NCI-H2171 treated with DMSO at 0.1 percent for 48 hours (cell line): ENCODE data around the gene FAM217A.
"Not testable (repeated sequence)": the region's sequence is repeated elsewhere in the genome, so short reads cannot be mapped to it uniquely, and the experiment has no call there.

ENCODE experiments used
- DNase-seq: peaks from one replicate; lab custom pipeline; 2025; lab: John Stamatoyannopoulos, UW

FAM217A gene, protein sequence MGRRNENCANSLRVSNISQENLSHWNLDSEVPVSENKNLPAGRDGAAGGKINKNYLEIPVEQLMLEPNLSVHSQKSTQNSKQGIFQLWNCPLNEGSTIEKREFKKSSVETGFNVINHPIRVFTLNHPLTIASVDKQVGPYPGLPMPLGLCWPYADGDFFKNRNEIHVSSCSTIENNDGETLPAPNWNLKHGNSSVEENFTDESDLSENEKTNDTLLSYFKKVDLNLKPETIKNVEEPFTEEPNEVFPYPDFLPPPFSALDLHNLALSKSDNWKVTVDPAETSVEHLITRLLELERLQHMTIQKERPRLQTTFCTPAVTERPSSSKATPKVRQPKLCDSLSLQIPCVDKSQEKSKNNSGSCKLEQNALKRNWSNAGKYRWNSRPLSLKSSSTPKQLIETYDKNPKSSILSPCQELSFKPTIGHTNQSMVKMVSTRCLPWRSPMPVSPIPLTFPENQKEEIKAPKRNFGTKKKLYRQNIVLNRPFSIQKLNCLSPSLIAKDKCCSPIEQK

DNA sequence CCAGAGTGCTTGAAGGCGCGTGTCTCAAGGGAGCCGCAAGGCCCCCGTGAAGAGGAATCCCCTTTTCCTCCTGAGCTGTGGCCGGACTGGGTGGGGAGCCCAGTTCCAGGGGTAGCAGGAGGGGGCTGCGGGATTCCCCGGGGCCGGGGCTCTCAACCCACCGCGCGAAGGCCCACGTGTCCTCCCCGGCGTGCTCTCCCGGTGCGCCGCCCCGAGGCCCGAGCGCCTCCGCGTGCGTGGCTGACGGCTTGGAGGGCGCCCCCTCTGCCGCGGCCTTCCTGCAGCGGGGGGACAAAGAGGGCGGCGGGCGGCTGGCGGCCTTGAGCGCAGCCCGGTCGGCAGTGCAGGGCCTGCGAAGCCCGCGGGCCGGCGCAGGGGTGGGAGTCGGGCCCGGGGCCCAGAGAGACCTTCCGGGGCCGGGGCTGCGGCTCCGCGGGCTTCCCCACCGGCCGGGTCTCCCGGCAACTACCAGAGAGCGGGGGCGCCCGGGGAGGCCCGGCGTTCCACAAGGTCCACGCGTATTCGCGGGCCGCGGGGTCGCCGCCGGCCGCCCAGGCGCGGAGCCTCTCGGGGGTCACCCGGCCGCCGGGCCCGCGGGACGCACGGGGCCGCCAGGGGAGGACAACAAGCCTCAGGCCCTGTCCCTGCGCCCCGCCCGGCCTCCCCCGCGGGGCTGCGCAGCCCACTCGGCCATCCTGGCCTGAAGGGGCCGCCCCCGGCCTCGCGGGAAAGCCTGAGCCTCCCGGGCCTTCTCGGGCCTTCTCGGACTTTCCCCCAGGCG, at the start of gene FAM217A:
Gene FAM217A, minus strand, starts transcription at position 447 of the 781 bp plus-strand sequence. CDS start 1,723 bp downstream, outside the sequence.
- DNase-seq: no peak

DNA sequence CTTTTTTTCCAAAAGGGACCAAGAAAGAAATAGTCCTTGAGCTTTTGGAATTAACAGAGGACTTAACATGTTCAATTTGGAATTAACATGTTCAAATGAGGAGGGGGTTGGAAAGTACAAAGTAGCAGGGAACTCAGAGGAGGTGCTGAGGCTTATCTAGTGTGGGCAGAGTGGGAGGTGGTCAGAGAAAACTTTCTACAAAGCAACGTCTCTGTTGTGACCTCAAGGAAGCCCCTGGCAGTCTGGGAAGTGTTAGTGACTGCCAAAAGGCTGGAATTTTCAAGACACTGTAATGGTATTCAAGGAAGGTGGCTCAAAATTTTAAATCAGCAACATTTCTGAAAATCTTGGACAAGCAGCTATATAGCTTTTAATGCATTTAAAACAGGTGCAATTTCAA, 49.1 kb upstream of the FAM217A start:
- DNase-seq: no peak

DNA sequence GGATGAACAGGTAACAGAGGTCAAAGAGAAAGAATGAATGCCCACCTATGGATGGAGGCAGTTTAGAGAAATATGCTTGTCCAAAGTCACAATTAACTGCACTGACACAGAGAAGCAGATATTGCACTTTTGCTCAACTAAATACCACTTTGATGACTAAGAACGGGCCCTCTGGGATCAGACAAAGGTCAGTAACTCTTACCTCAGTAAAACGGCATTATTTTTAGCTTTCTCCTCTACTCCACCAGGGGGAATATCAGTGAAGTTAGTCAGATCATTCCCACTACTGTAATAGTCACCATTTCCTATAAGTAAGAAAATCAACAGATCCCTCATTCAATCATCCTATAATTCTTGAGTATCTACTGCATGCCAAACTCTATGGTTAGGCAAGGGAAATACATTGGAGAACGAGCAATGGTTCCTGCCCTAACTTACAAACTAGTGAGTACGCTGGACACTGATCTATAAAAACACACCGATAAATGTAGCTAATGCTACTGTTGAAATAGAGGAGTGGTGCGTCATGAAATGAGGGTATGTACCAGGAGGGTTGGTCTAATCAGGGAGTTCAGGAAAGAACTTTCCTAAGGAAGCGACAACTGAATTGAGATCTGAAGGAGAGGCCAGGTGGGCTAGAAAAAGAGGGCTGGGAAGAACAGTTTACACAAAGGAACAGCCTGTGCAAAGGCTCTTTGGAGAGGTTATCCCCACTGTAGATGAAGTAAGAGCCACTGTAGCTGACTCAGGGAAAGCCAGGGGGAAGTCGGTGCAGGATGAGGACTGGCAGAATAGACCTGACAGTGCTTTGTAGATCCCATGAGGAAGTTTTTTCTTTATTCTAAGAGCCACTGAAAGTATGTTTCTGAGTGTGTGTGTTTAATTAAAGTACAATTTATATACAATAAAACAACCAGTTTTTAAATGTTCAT, 47.3 kb upstream of the FAM217A start:
- DNase-seq: no peak

DNA sequence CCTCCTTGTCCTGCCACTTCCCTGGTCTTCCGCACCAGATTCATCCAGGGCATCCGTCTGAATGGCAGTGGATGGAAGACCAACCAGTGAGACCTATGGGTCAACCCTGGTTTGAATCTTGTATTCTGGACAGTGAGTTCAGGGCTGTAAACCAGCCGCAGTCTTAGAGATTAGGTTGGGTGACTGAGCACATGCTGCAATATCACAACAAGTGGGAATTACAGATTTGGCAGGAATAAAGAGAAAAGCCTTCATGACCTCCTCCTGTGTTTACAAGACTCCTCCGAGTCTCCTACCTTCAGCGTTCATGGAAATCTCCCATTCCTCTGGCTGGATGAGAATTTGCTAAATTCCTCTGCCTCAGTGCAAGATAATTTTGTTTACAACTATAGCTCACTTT, 46.6 kb upstream of the FAM217A start:
- no peak for DNase-seq

DNA sequence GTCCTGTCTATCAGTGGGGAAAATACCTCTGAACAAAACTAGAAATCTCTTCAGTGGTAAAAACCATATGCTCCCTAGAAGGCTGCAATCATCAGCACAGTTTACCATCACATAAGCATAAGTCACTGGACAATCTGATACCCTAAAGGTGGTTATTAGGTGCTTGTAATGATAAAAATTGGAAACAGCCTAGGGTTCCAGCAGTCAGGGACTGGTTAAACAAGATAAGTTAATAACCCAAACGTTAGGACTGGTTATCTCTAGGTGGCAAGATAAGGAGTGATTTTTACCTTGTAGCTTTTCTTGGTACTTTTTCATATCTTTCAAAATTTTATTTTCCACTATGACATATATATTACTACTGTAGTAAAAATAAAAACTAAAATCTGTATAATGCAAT, 45.4 kb upstream of the FAM217A start:
- DNase-seq: no peak

DNA sequence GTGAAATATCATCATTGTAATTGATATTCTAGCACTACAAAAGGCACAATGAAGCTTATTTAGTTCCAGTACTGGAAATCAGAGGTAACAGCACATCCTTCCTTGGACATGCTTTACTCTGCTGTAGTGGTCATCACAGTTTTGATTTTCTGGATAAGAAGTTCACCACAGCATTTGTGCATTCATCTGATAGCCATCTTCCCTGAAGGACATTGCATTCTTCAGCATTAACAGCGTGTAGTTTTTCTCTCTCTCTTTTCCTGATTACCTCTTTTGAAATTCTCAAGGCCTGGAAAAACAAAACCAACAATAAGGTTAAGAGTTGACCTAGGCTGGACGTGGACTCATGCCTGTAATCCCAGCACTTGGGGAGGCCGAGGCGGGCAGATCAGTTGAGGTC, 36.8 kb upstream of the FAM217A start:
- DNase-seq: no peak

DNA sequence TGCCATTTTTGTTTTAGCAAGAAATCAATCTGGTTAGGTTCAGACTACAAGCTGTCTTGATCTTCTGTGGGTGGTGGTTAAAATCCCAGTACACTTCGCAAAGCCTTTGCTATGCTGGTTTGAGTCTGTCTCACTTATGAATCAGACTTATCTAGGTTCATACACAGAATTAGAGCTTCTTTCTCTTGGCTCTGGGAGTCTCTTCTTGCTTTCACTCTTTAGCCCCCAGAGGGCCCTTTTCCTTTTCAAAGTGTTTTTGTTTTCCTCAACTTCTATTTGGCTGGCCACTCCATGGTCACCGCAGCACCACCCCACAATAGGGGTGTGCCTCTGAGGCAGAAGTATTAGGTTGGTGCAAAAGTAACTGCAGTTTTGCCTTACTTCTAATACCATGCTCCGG, 35.2 kb upstream of the FAM217A start:
- no peak for DNase-seq

DNA sequence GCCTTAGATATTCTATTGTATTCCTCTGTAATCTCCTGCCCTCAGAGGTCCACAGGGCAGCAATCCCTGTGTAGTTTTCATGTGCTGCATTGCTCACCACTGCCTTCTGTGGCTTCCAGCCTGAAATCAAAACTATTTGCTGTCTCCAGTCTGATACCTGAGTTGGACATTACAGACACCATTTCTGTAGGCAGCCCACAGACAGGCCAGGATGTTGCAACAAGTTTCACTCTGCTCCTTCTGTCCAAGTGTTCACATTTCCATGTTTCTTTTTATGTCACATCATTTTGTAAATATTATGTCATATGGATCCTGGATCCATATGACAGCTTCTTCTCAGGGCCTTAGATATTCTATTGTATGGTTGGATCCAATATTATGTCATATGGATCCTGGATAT, 34.7 kb upstream of the FAM217A start:
- no peak for DNase-seq

DNA sequence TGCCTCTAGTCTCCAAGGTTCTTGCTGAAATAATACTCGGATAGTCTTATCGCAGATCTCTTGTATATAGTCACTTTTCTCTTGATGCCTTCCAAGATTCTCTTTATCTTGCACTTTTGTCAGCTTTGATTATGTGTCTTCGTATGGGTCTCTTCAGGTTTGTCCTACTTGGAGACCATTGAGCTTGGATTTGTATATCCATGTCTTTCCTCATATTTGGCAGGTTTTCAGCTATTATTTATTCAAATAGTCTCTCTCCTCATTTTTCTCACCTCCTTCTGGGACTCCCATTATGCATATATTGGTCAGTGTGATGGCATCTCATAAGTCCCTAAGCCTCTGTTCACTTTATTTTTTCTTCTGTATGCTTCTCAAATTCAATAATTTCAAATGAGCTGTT, 33.4 kb upstream of the FAM217A start:
- DNase-seq: no peak

DNA sequence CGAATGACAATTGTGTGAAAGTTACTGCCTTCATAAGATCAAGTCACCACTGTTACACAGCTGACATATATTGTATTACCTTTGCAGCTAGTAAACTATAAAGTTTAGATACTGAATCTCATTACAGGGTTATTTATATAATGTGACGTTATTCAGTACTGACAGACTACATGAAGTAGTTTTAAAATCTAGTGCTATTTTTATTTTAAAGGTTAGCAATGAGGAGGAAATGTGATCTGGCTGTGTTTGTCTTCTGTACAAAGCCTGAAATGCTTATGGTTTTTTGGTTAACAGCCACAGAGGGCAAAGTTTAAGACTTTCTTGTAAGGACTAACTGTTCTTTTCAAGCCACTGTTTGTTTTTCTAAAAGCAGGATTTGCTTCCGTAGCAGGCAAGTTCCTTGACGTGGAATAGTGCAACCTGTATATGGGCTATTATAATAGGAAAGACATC, 30.5 kb upstream of the FAM217A start:
- DNase-seq: not testable (repeated sequence)

DNA sequence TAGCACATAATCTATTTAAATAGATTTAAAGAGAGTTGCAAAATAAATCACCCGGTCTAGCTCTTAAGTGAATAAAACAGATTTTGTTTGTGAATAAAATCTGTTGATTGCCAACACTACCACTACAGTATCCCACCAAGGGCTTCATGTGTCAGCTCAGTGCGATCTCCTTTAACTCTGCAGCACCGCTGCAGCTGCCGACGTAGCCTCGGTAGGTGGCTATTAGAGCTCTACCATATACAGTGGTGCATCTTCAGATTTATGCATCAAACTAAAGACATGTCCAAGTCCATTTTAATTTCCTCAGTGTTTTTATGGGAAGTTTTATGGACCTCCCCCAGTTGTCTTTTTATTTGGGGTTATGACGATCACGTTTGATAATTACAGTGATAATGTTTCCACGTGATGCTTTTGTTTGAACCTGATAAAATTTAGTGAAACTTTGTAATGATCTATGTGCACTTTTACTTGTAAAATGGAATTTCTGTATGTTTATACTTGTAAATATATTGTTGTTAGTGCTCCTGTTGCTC, 29.7 kb upstream of the FAM217A start:
- DNase-seq: no peak

DNA sequence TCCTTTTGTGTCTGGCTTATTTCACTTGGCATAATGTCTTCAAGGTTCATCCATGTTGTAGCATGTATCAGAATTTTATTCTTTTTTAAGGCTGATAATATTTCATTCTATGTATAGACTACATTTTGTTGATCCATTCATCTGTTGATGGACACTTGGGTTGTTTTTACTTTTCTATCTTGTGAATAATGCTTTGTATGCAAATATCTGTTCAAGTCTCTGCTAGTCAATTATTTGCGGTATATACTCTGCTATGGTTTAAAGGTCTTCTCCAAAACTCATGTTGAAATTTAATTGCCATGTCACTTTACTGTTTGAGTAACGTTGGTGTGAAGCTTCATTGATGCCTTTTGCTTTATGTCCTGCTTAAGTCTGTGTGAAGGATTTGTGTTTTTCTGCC, 28.9 kb upstream of the FAM217A start:
- DNase-seq: no peak

DNA sequence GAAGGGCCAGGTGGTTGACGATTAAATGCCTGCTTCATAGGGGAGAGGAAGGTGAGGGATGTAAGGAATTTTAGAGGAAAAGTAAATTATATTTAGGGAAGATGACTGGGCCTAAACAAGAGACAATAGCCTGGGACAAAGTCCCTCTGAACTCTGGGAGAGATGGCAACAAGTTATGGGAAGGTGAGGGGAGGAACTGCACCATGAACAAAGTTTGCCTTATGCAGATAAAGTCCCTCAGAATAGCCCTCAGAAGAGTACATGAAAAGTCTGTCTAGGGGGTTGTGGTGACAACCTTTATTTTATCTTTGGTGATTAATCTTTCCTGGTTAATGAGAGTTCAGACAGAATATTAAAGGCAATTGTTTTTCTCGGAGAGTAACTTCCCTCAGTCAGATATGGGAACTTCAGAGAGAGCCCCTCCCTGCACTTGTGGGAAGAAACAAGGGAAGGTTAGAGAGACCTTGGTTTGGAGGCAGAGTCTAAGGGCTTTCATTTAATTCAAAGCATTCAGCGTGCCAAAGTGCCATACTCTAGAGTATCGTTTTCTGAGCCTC, 27.1 kb upstream of the FAM217A start:
- DNase-seq: no peak

DNA sequence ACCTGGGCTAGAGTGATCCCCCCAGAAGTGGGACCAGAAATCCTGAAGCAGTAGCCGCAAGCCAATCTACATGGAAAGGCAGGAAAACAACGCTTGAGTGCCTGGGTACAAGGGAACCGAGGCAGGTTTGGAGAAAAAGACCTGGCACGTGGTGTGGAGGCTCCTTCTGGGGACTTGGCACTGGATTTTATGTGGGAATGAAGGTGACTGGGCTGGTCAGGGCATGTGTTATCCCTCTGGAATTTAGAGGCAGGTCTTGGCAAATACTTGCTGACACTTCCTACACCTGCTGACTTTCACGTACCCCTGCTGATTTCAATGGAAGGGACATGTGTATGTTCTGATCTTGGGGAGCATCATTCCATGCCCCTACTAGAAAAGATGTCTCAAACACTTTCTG, 25.0 kb upstream of the FAM217A start:
- peak; percentile 51 for DNase-seq

DNA sequence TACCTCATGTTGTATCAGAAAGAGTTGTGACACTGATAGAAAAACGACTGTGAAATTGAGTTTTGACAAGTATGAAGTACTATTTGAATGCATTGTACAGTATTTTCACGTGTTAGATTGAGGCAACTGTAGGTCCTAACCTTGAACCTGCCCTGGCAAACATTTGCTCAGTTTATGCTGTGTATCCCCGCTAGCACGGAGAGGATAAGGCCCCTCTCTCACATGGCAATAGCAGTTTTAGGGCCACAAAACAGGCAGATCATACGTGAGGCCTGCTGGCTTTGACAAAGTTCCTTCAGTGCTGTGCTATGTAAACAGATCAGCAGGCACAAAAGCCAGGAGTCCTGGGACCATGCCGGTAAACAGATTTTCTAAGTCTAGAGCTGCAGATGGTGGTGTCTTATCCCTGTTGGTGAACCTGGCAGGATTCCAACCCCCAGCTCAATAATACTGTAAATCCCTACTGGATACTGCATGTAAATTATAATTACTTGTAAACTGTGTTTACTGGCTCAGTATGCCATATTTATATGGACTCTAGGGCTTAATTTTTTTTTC, 23.8 kb upstream of the FAM217A start:
- DNase-seq: peak; percentile 93

DNA sequence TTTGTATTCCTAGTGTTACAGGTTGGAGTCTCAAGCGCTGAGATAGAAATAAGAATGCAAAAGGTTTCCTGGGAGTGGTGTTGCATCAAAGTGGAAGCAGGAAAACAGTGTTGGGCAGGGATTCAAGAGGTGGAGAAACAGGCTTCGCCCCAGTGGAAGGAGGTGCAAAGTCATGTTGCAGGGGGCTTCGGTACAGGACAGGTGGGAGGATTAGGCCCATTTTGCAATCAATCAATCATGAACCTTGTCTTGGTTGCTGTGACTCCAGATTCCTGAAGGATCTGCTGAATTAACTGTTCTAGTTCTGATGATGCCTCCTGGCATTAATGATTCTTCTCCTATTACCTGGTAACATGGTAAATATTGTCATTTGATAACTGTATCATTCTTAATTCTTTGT, 22.4 kb upstream of the FAM217A start:
- no peak for DNase-seq

DNA sequence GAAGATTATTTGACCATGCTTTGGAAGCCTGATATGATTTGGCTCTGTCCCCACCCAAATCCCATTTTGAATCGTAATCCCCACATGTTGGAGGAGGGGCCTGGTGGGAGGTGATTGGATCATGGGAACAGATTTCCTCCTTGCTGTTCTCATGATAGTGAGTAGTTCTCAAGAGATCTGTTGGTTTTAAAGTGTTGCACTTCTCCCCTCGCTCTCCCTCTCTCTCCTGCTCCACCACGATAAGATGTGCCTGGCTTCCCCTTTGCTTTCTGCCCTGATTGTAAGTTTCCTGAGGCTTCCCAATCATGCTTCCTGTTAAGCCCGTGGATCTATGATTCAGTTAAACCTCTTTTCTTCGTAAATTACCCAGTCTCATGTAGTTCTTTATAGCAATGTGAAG, 21.7 kb upstream of the FAM217A start:
- no peak for DNase-seq

DNA sequence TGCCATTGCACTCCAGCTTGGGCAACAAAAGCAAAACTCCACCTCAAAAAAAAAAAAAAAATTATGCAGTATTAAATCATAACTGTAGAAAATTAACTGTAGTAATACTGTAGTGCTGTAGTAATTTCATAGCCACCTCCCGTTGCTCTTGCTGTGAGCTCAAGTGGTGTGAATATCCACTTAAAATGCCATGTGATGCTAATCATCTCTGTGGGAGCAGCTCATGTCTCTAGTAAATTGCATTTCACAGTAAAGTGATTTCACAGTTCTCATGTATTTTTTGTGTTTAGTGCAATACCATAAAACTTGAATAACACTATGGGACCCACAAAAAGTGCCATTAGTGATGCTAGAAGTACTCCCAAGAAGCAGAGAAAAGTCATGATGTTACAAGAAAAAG, 14.4 kb upstream of the FAM217A start:
- DNase-seq: peak; percentile 48

DNA sequence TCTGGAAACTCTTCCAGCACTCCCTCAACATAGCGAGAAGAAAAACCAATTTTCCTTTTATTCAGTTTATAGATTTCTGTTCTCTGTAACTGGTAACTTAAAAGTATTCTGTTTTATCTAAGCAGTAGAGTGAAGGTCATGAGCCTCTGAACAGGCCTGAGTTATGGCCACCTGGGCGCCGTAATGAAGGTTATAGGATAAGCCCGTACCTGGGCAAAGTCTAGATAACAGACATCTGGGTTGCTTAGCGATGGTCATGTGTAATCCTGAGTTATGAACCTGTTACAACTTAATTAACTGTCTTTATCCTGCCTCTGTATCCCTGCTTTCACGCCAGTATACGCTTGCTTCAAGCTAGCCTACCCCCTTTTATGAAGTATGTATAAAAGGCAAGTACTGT, 13.0 kb upstream of the FAM217A start:
- DNase-seq: no peak

DNA sequence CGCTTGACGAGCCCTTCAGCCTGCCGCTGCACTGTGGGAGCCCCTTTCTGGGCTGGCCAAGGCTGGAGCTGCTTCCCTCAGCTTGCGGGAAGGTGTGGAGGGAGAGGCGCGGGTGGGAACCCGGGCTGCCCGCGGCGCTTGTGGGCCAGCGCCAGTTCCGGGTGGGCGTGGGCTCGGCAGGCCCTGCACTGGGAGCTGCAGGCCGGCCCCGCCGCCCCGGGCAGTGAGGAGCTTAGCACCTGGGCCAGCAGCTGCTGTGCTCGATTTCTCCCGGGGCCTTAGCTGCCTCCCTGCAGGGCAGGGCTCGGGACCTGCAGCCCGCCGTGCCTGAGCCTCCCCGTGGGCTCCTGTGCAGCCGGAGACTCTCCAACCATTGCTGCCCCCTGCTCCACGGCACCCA, 11.1 kb upstream of the FAM217A start:
- not testable (repeated sequence) for DNase-seq

DNA sequence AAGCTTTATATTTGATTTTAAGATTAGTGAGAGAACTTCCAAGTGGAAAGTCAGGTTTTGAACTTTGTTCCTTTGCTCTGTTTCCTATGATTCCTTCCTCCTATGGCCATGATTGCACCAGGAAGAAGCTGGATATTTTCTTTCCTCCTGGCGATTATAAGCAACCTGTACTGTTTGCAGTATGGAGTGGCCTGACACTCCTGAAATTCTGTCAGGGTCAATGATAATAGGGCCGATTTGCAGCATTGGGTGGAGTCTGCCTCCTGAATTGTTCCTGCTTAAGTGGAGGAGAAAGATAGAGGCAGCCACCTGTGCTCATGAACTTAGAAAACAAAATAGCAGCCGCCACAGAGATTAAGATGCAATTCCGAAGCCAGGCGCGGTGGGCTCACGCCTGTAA, 9.8 kb upstream of the FAM217A start:
- no peak for DNase-seq
